NCI-H2227 treated with DMSO at 0.1 percent for 48 hours (cell line): ENCODE results near the gene KANTR.
"Not testable (repeated sequence)": the region's sequence is repeated elsewhere in the genome, so short reads cannot be mapped to it uniquely, and the experiment has no call there.

Experiments
- DNase-seq: peaks from one replicate; lab custom pipeline; 2025; lab: John Stamatoyannopoulos, UW

The KANTR gene

GRCh38 chrX:53128097-53128749 lies 34.3 kb downstream of the KANTR start:
- DNase-seq: no peak

GRCh38 chrX:53133400-53133799 lies 39.5 kb downstream of the KANTR start:
- DNase-seq: no peak

- DNase-seq: no peak
Observed at GRCh38 chrX:53135581-53135980, 41.6 kb downstream of the KANTR start.

- DNase-seq: no peak
Observed at GRCh38 chrX:53153581-53153980, 59.6 kb downstream of the KANTR start.

GRCh38 chrX:53155512-53156206 lies 61.7 kb downstream of the KANTR start:
- no peak for DNase-seq

- DNase-seq: no peak
Observed at GRCh38 chrX:53156207-53156596, 62.3 kb downstream of the KANTR start.

- peak; percentile 68 for DNase-seq
Observed at GRCh38 chrX:53159184-53159583, 65.2 kb downstream of the KANTR start.

- no peak for DNase-seq
Observed at GRCh38 chrX:53160297-53160983, 66.5 kb downstream of the KANTR start.

GRCh38 chrX:53163436-53163835 lies 69.5 kb downstream of the KANTR start:
- peak; percentile 35 for DNase-seq

GRCh38 chrX:53164566-53164965 lies 70.6 kb downstream of the KANTR start:
- not testable (repeated sequence) for DNase-seq

- no peak for DNase-seq
Observed at GRCh38 chrX:53166103-53166502, 72.2 kb downstream of the KANTR start.

GRCh38 chrX:53171356-53171755 lies 77.4 kb downstream of the KANTR start:
- DNase-seq: no peak
